GM19025 (cell line): ENCODE data around the gene EHMT1.
"Not testable (repeated sequence)": the region's sequence is repeated elsewhere in the genome, so short reads cannot be mapped to it uniquely, and the experiment has no call there.

Experiments used
- ATAC-seq: cut with Tn5 transposase; IDR thresholded peaks from one replicate; pipeline ENCODE4 v1.9.1; 2021; ENCODE audit warnings: mild to moderate bottlenecking, low read depth, moderate library complexity; ENCODE audit not compliant: unreplicated experiment

EHMT1 gene

GRCh38 chr9:137798142-137798541 is 179.3 kb downstream of the EHMT1 start:
- ATAC-seq: no peak

GRCh38 chr9:137798901-137799629 is 180.3 kb downstream of the EHMT1 start:
- no peak for ATAC-seq

- no peak for ATAC-seq
Measured at GRCh38 chr9:137799630-137799983, 180.8 kb downstream of the EHMT1 start.

- ATAC-seq: no peak
Measured at GRCh38 chr9:137800196-137801022, 181.6 kb downstream of the EHMT1 start.

GRCh38 chr9:137801023-137801319 is 182.2 kb downstream of the EHMT1 start:
- ATAC-seq: no peak

- no peak for ATAC-seq
Measured at GRCh38 chr9:137802021-137802420, 183.2 kb downstream of the EHMT1 start.

- no peak for ATAC-seq
Measured at GRCh38 chr9:137802521-137803243, 183.9 kb downstream of the EHMT1 start.

GRCh38 chr9:137804908-137805630 is 186.3 kb downstream of the EHMT1 start:
- ATAC-seq: no peak

GRCh38 chr9:137807721-137808703 is 189.2 kb downstream of the EHMT1 start:
- no peak for ATAC-seq

GRCh38 chr9:137809040-137809576 is 190.3 kb downstream of the EHMT1 start:
- no peak for ATAC-seq

GRCh38 chr9:137809726-137810450 is 191.1 kb downstream of the EHMT1 start:
- not testable (repeated sequence) for ATAC-seq

GRCh38 chr9:137811283-137811870 is 192.6 kb downstream of the EHMT1 start:
- no peak for ATAC-seq

GRCh38 chr9:137812356-137813023 is 193.7 kb downstream of the EHMT1 start:
- no peak for ATAC-seq

- ATAC-seq: no peak
Measured at GRCh38 chr9:137813167-137813566, 194.4 kb downstream of the EHMT1 start.

- ATAC-seq: no peak
Measured at GRCh38 chr9:137813651-137814415, 195.0 kb downstream of the EHMT1 start.

- ATAC-seq: no peak
Measured at GRCh38 chr9:137814436-137814835, 195.6 kb downstream of the EHMT1 start.

GRCh38 chr9:137814841-137815240 is 196.0 kb downstream of the EHMT1 start:
- ATAC-seq: no peak
